SJCRH30 (cell line): Measurements from ENCODE around the gene JCHAIN. TPM values are rescaled to one million over a fixed set of nuclear protein-coding genes. Genes with fewer than 3 reads are reported as not detected.

Experiments
- DNase-seq, 2 experiments: peaks; one replicate each; pipeline ENCODE4 v3.0.0-alpha.2; 2015 to 2020
- H3K27ac ChIP-seq: fragments of 250-450 bp; sonication (Bioruptor Pico); 2 replicates; pipeline ENCODE4 v1.5.1; 2020; ENCODE audit warnings: mild to moderate bottlenecking, moderate library complexity
- H3K27me3 ChIP-seq: fragments of 250-450 bp; sonication (Bioruptor Pico); 2 replicates; pipeline ENCODE4 v1.5.1; 2020; ENCODE audit warnings: mild to moderate bottlenecking, moderate library complexity
- H3K36me3 ChIP-seq: fragments of 250-450 bp; sonication (Bioruptor Pico); 2 replicates; pipeline ENCODE4 v1.5.1; 2020; ENCODE audit warnings: mild to moderate bottlenecking, moderate library complexity
- H3K4me1 ChIP-seq: fragments of 250-450 bp; sonication (Bioruptor Pico); 2 replicates; pipeline ENCODE4 v1.5.1; 2020; ENCODE audit warnings: mild to moderate bottlenecking, moderate library complexity
- H3K4me3 ChIP-seq: fragments of 250-450 bp; sonication (Bioruptor Pico); 2 replicates; pipeline ENCODE4 v1.5.1; 2020; ENCODE audit warnings: mild to moderate bottlenecking, moderate library complexity
- H3K9me3 ChIP-seq: fragments of 250-450 bp; sonication (Bioruptor Pico); replicated peaks from 2 replicates; pipeline ENCODE4 v1.5.1; 2020; ENCODE audit warnings: mild to moderate bottlenecking, moderate library complexity
- total RNA-seq: library from RNA; depleted of rRNA; stranded (reverse); fragments of >200 nt; shearing (Covaris generic); gene quantifications from 2 replicates; pipeline ENCODE4 v1.2.3, GENCODE V29; 2014

JCHAIN gene
- total RNA-seq, 1 experiment from 2014 or later, result not detected

GRCh38 chr4:70637239-70637913, 28.9 kb downstream of the JCHAIN start:
- DNase-seq, result no peak
- Histone ChIP-seq H3K27me3 (no peaks in the 10 kb centered on the region), H3K4me1 (no peaks in the 10 kb centered on the region), H3K27ac (no peak overlapping the region), H3K9me3 (no peaks in the 10 kb centered on the region), H3K4me3 (no peak overlapping the region), H3K36me3 (no peaks in the 10 kb centered on the region)

GRCh38 chr4:70634482-70634881, 31.8 kb downstream of the JCHAIN start:
- no peak for DNase-seq
- no peaks in the 10 kb centered on the region for H3K27me3 ChIP-seq
- no peaks in the 10 kb centered on the region for H3K9me3 ChIP-seq
- no peak overlapping the region for H3K27ac ChIP-seq
- H3K4me1 ChIP-seq, result no peaks in the 10 kb centered on the region
- no peaks in the 10 kb centered on the region for H3K36me3 ChIP-seq
- H3K4me3 ChIP-seq, result no peak overlapping the region

- H3K27ac ChIP-seq, result no peak overlapping the region
- no peak for DNase-seq
- no peaks in the 10 kb centered on the region for H3K4me1 ChIP-seq
- no peaks in the 10 kb centered on the region for H3K36me3 ChIP-seq
- no peak overlapping the region for H3K4me3 ChIP-seq
- H3K27me3 ChIP-seq, result no peaks in the 10 kb centered on the region
- H3K9me3 ChIP-seq, result no peaks in the 10 kb centered on the region
Observed at GRCh38 chr4:70632028-70632427, 34.3 kb downstream of the JCHAIN start.

- no peak for DNase-seq
- Histone ChIP-seq H3K27me3 (no peaks in the 10 kb centered on the region), H3K27ac (no peak overlapping the region), H3K9me3 (no peaks in the 10 kb centered on the region), H3K36me3 (no peaks in the 10 kb centered on the region), H3K4me1 (no peaks in the 10 kb centered on the region), H3K4me3 (no peak overlapping the region)
Observed at GRCh38 chr4:70630162-70630561, 36.1 kb downstream of the JCHAIN start.

GRCh38 chr4:70629469-70630090, 36.7 kb downstream of the JCHAIN start:
- H3K27ac ChIP-seq, result no peak overlapping the region
- no peaks in the 10 kb centered on the region for H3K36me3 ChIP-seq
- no peak for DNase-seq
- H3K27me3 ChIP-seq, result no peaks in the 10 kb centered on the region
- no peak overlapping the region for H3K4me3 ChIP-seq
- H3K4me1 ChIP-seq, result no peaks in the 10 kb centered on the region
- H3K9me3 ChIP-seq, result no peaks in the 10 kb centered on the region

GRCh38 chr4:70628444-70628843, 37.9 kb downstream of the JCHAIN start, which contains the start of gene ENAM:
TSS of gene ENAM (plus strand) at chr4:70628744. CDS start at chr4:70629501, 757 bp downstream.
- no peaks in the 10 kb centered on the region for H3K4me1 ChIP-seq

GRCh38 chr4:70627620-70628019, 38.7 kb downstream of the JCHAIN start:
- Histone ChIP-seq H3K36me3 (no peaks in the 10 kb centered on the region), H3K9me3 (no peaks in the 10 kb centered on the region), H3K27ac (no peak overlapping the region), H3K4me1 (no peaks in the 10 kb centered on the region), H3K4me3 (no peak overlapping the region), H3K27me3 (no peaks in the 10 kb centered on the region)
- no peak for DNase-seq

More at GRCh38 chr4:70628444-70628843, 37.9 kb downstream of the JCHAIN start, which contains the start of gene ENAM:
- Histone ChIP-seq H3K27me3 (no peaks in the 10 kb centered on the region), H3K27ac (no peak within 1 kb of the TSS), H3K36me3 (no peaks in the 10 kb centered on the region), H3K9me3 (no peaks in the 10 kb centered on the region), H3K4me3 (no peak within 1 kb of the TSS)
- no peak for DNase-seq

- no peaks in the 10 kb centered on the region for H3K27me3 ChIP-seq
- no peak for DNase-seq
- H3K4me1 ChIP-seq, result no peaks in the 10 kb centered on the region
- H3K36me3 ChIP-seq, result no peaks in the 10 kb centered on the region
- no peak overlapping the region for H3K27ac ChIP-seq
- H3K4me3 ChIP-seq, result no peak overlapping the region
- no peaks in the 10 kb centered on the region for H3K9me3 ChIP-seq
Observed at GRCh38 chr4:70624226-70624793, 42.0 kb downstream of the JCHAIN start.

GRCh38 chr4:70623323-70623722, 43.0 kb downstream of the JCHAIN start:
- no peaks in the 10 kb centered on the region for H3K9me3 ChIP-seq
- H3K4me3 ChIP-seq, result no peak overlapping the region
- no peaks in the 10 kb centered on the region for H3K27me3 ChIP-seq
- H3K36me3 ChIP-seq, result no peaks in the 10 kb centered on the region
- H3K27ac ChIP-seq, result no peak overlapping the region
- no peak for DNase-seq
- H3K4me1 ChIP-seq, result no peaks in the 10 kb centered on the region

- H3K27me3 ChIP-seq, result 0 out of 2 replicates have a peak, but pooled peaks cover 7% of the 10 kb centered on the region
- DNase-seq, result no peak
- no peaks in the 10 kb centered on the region for H3K9me3 ChIP-seq
- no peak overlapping the region for H3K4me3 ChIP-seq
- H3K4me1 ChIP-seq, result no peaks in the 10 kb centered on the region
- no peaks in the 10 kb centered on the region for H3K36me3 ChIP-seq
- H3K27ac ChIP-seq, result no peak overlapping the region
Observed at GRCh38 chr4:70619778-70620177, 46.5 kb downstream of the JCHAIN start.

- H3K9me3 ChIP-seq, result no peaks in the 10 kb centered on the region
- 0 out of 2 replicates have a peak, but pooled peaks cover 7% of the 10 kb centered on the region for H3K27me3 ChIP-seq
- no peaks in the 10 kb centered on the region for H3K4me1 ChIP-seq
- H3K36me3 ChIP-seq, result no peaks in the 10 kb centered on the region
- no peak overlapping the region for H3K4me3 ChIP-seq
- DNase-seq, result no peak
- H3K27ac ChIP-seq, result no peak overlapping the region
Observed at GRCh38 chr4:70619288-70619687, 47.0 kb downstream of the JCHAIN start.

GRCh38 chr4:70614184-70614555, 52.1 kb downstream of the JCHAIN start:
- no peak overlapping the region for H3K27ac ChIP-seq
- no peaks in the 10 kb centered on the region for H3K36me3 ChIP-seq
- H3K9me3 ChIP-seq, result no peaks in the 10 kb centered on the region
- no peaks in the 10 kb centered on the region for H3K4me1 ChIP-seq
- H3K27me3 ChIP-seq, result peaks cover 10% of the 10 kb centered on the region; the same call in 1 of the 2 replicates
- DNase-seq, result no peak
- H3K4me3 ChIP-seq, result no peak overlapping the region

- Histone ChIP-seq H3K27me3 (peaks cover 10% of the 10 kb centered on the region; the same call in 1 of the 2 replicates), H3K27ac (no peak overlapping the region), H3K4me3 (no peak overlapping the region), H3K36me3 (no peaks in the 10 kb centered on the region), H3K9me3 (no peaks in the 10 kb centered on the region), H3K4me1 (no peaks in the 10 kb centered on the region)
- no peak for DNase-seq
Observed at GRCh38 chr4:70613306-70614183, 52.8 kb downstream of the JCHAIN start.

GRCh38 chr4:70608324-70608723, 58.0 kb downstream of the JCHAIN start:
- H3K27ac ChIP-seq, result no peak overlapping the region
- H3K9me3 ChIP-seq, result no peaks in the 10 kb centered on the region
- H3K4me1 ChIP-seq, result peaks cover 4% of the 10 kb centered on the region; the same call in 1 of the 2 replicates
- no peak for DNase-seq
- no peaks in the 10 kb centered on the region for H3K36me3 ChIP-seq
- H3K27me3 ChIP-seq, result peaks cover 4% of the 10 kb centered on the region
- H3K4me3 ChIP-seq, result no peak overlapping the region
